GM18520 (cell line): Measurements from ENCODE around the gene MTR.

Source experiments
- ATAC-seq: cut with Tn5 transposase; IDR thresholded peaks from one replicate; pipeline ENCODE4 v1.9.1; 2021; ENCODE audit not compliant: unreplicated experiment

The MTR gene

GRCh38 chr1:236948996-236949395 lies 153.9 kb downstream of the MTR start:
- no peak for ATAC-seq

- no peak for ATAC-seq
Measured at GRCh38 chr1:236950365-236950764, 155.3 kb downstream of the MTR start.

- no peak for ATAC-seq
Measured at GRCh38 chr1:236951672-236952071, 156.6 kb downstream of the MTR start.

- no peak for ATAC-seq
Measured at GRCh38 chr1:236952246-236953003, 157.3 kb downstream of the MTR start.

DNA sequence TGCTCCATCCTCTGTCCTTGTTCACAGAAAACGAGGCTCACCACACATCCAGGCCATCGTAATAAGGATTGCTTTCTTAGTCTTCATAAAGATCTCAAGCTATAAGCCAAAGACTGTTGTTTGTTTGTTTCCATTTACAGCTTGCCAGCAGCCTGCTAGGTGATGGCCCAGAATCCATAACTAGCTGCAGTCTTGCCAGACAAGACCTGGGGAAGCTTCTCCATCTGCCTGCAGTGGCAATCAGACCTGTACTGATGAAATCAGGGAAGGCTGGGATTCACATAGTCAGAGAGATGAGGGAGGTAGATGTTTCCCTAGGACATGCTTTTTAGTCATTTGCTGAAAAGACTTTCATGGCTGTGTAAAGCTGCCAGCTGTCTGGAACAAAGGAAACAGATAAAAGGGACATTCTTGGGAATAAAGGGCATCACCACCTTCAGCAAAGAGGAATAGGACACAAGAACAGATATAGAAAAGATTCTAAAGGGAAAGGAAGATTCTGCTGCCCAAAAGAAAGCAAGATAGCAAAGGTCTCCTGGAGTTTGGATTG lies 158.1 kb downstream of the MTR start:
- no peak for ATAC-seq
